Activated T-cell treated with anti-CD3 and anti-CD28 coated beads, Interleukin-2, amount 50 U/mL, for 72 hours (primary cell): ENCODE measurements around the gene STK32C. TPM values are rescaled to one million over a fixed set of nuclear protein-coding genes. Genes with fewer than 3 reads are reported as not detected.

ENCODE experiments used
- ATAC-seq, 2 donors: fragments of 150-1000 bp; cut with Tn5 transposase; replicated peaks in 1 of 2; 2 replicates each; pipeline ENCODE4 v1.10.0; 2021; ENCODE audit warnings: moderate library complexity in 2 of 2, mild to moderate bottlenecking in 1 of 2
- DNase-seq, 2 donors: peaks; one replicate each; pipeline ENCODE4 v3.0.0; 2021 to 2022; ENCODE audit warnings: mixed read lengths in 1 of 2
- H3K27ac Mint-ChIP-seq: one replicate; pipeline ENCODE4 v1.8.0; 2022; ENCODE audit warnings: mild to moderate bottlenecking, moderate library complexity, mixed read lengths
- H3K27me3 Mint-ChIP-seq: one replicate; pipeline ENCODE4 v1.8.0; 2022; ENCODE audit warnings: low read depth, mixed read lengths
- H3K36me3 Mint-ChIP-seq, 2 donors: one replicate each; pipeline ENCODE4 v1.8.0; 2022; ENCODE audit warnings: mixed read lengths in 2 of 2, mild to moderate bottlenecking in 1 of 2; ENCODE audit not compliant: insufficient read depth in 2 of 2
- H3K4me1 Mint-ChIP-seq: one replicate; pipeline ENCODE4 v1.8.0; 2022; ENCODE audit warnings: low read depth, mixed read lengths
- H3K4me3 Mint-ChIP-seq, 2 donors: one replicate each; pipeline ENCODE4 v1.8.0; 2022; ENCODE audit warnings: mild to moderate bottlenecking in 2 of 2, mixed read lengths in 2 of 2, moderate library complexity in 2 of 2
- H3K9me3 Mint-ChIP-seq, 2 donors: one replicate each; pipeline ENCODE4 v1.8.0; 2022; ENCODE audit warnings: mixed read lengths in 2 of 2
- total RNA-seq, 2 donors: library from RNA; stranded (reverse); gene quantifications; one replicate each; pipeline ENCODE4 v1.2.3, GENCODE V29; 2022

Gene STK32C
- total RNA-seq, 2 donors from 2014 or later, result 17.2 to 22.7 TPM

DNA sequence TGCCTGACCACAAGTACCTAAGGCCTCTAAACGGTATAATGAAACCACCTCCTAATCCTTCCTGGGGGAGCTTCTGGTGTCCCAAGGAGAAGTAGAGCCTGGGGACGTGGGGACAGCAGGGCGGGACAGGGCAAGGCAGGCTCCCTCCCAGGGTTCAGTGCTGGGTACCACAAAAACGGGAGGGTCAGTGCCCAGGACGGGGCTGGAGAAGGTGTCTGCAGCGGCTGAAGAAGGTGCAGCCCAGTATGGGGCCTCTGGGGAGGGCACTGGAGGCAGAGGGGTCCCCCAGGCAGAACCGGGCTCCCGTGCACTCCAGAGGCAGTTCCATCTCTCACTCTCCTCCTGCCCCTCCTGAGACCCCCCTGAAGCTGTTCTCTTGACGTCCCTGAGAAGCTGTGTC is 74.8 kb downstream of the STK32C start:
- H3K4me1 Mint-ChIP-seq, result peaks cover 30% of the 10 kb centered on the region
- ATAC-seq (no peak), DNase-seq (no peak)
- no peaks in the 10 kb centered on the region for H3K36me3 Mint-ChIP-seq
- no peaks in the 10 kb centered on the region for H3K9me3 Mint-ChIP-seq
- peak overlapping the region; percentile 22 for H3K27ac Mint-ChIP-seq
- peak overlapping the region; percentile 63 to 76 for H3K4me3 Mint-ChIP-seq
- no peaks in the 10 kb centered on the region for H3K27me3 Mint-ChIP-seq

DNA sequence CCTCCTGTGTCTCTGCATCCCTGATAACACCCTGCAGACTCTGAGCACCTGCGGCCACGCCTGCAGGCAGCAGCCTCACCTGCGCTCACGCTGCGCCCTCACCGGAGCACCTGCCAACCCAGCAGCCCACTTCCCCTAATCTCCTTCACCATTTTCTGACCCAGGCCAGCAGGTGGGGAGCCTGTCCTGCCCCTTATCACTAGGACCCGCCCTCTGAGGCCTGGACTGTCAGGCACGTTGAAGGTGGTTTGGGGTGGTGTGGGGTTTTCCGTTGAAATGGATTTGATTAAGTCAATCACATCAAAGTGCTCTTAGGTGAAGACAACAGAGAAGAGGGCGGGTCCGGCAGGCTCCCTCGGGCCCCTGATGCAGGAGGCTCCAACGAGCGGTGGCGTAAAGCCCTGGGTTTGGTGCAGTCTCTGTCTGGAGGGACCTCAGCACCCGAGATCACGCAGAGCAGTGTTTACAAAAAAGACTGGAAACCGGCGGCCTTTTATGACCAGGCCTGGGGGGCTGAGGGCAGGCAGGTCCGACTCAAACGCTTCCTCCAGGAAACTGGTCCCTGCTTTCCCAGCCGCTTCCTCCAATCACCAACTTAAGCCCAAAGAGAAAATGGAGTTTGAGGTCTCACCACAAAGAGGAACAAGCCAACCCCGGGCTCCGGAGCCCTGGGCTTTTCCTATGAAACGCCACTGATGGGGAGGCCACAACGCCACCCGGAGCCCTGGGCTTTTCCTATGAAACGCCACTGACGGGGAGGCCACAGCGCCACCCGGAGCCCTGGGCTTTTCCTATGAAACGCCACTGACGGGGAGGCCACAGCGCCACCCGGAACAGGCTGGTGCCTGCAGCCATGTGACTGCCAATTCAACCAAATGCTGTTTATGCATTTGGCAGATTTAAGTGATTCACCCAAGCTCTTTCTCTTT is 75.5 kb downstream of the STK32C start:
- ATAC-seq, result peak; percentile 54 to 59
- H3K4me3 Mint-ChIP-seq, result peak overlapping the region; percentile 63 to 76
- no peaks in the 10 kb centered on the region for H3K36me3 Mint-ChIP-seq
- H3K9me3 Mint-ChIP-seq, result no peaks in the 10 kb centered on the region
- H3K27ac Mint-ChIP-seq, result peak overlapping the region; percentile 89
- no peaks in the 10 kb centered on the region for H3K27me3 Mint-ChIP-seq
- H3K4me1 Mint-ChIP-seq, result peaks cover 30% of the 10 kb centered on the region
- peak; percentile 39 for DNase-seq

DNA sequence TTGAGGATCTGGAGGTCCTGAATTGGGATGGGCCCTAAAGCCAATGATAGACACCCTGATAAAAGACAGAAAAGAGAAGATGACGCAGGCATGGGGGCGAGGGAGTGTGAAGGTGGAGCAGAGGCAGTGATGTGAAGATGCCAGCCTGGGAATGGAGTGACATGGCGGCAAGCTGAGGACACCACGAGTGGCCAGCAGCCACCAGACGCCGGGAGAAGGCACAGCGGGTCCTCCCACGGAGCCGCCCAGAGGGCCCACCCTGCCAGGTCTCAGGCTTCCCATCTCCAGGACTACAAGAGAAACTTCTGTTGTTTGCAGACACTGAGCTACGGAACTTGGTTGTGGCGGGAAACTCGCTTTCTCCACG is 76.1 kb downstream of the STK32C start:
- Mint-ChIP-seq H3K4me1 (peaks cover 30% of the 10 kb centered on the region), H3K9me3 (no peaks in the 10 kb centered on the region), H3K27me3 (no peaks in the 10 kb centered on the region), H3K4me3 (peak overlapping the region in 1 of 2 donors; percentile 55), H3K27ac (no peak overlapping the region), H3K36me3 (no peaks in the 10 kb centered on the region)
- DNase-seq (no peak), ATAC-seq (no peak)

DNA sequence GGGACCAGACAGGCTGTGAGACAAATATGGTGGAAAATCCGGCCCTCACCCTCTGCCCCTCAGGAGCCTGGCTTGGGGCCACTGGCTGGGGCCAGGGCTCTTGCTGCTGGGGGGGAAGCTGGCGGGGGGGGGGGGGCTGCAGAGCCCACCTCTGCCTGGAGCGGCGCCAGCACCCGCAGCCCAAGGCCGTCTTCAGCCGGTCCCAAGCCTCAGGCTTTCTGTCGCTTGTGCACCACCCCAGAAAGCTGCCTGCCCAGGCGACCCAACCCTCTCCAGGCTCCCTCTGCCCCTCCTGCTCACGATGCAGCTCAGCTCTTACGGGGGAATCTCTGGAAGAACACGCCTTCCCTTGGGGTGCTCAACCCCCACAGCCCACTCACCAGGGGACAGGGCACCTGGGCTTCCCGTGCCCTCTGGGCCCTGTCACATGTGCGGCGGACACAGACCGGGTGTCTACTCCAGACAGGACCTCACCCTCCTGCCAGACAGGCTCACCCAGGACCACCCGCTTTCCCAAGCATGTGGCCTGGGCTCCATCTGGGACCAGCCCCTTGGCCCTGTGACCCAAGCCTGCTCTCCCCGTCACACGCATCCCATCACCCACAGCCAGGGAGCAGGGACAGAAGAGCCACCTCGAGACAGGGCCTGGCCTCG is 77.1 kb downstream of the STK32C start:
- no peak for ATAC-seq
- H3K27ac Mint-ChIP-seq, result peak overlapping the region; percentile 36
- no peaks in the 10 kb centered on the region for H3K36me3 Mint-ChIP-seq
- peaks cover 30% of the 10 kb centered on the region for H3K4me1 Mint-ChIP-seq
- no peaks in the 10 kb centered on the region for H3K27me3 Mint-ChIP-seq
- no peaks in the 10 kb centered on the region for H3K9me3 Mint-ChIP-seq
- DNase-seq, result no peak
- H3K4me3 Mint-ChIP-seq, result peak overlapping the region; percentile 68 to 84

DNA sequence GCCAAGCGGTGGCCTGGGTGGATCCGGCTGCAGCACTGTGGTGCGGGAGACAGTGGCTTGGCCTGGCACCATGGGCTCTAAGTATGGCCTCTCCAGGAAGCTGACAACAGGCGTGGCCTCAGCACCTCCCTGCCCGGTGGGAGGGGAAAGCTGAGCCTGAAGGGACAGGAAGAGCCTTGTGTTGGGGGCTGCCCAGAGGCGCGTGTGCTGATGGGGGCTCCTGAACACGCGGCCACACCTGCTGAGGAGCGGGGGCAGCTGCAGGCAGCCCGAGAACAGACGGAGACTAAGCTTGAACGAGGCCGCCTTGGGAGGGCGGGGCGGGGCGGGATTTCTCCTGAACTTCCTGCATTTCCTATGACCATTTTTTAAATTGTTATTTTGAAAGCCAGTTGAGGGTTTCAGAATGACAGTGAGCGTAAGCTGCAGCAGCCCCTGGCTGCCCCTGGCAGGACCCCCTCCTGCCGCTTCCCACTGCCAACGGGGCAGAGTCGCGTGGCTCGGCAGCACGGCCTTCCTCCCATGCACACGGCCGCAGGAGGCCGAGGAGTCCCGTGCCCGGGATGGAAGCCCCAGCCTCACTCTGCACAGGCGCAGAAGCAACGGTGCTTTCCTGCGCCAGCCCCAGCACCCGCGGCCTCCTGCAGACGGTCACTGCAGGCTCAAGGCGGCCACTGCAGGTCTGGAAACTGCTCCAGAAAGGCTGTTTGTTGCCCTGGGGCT is 77.8 kb downstream of the STK32C start:
- Mint-ChIP-seq H3K36me3 (no peaks in the 10 kb centered on the region), H3K4me1 (peaks cover 30% of the 10 kb centered on the region), H3K9me3 (no peaks in the 10 kb centered on the region), H3K27me3 (no peaks in the 10 kb centered on the region), H3K4me3 (peak overlapping the region; percentile 68 to 84), H3K27ac (peak overlapping the region; percentile 22)
- ATAC-seq, result peak; percentile 45 to 65
- DNase-seq, result peak; percentile 38 to 45

DNA sequence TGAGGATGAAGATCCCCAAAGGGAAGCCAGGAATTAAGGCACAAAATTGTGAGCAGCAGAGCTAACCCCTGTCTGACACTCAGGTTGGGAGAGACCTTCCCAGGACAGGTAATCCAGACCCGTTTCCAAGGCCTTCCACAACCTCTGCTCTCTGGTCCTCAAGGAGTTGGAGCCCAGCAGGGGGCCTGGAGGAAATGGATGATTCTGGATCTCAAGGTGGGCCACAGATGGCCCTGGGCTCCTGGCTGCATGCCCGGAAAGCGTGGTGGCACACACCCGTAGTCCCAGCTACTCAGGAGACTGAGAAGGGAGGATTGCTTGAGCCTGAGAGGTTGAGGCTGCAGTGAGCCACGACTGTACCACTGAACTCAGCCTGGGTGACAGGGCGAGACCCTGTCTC is 78.7 kb downstream of the STK32C start:
- H3K4me3 Mint-ChIP-seq, result peak overlapping the region in 1 of 2 donors; percentile 84
- no peak for ATAC-seq
- H3K4me1 Mint-ChIP-seq, result peaks cover 30% of the 10 kb centered on the region
- no peaks in the 10 kb centered on the region for H3K9me3 Mint-ChIP-seq
- no peak overlapping the region for H3K27ac Mint-ChIP-seq
- H3K27me3 Mint-ChIP-seq, result no peaks in the 10 kb centered on the region
- no peak for DNase-seq
- H3K36me3 Mint-ChIP-seq, result no peaks in the 10 kb centered on the region

DNA sequence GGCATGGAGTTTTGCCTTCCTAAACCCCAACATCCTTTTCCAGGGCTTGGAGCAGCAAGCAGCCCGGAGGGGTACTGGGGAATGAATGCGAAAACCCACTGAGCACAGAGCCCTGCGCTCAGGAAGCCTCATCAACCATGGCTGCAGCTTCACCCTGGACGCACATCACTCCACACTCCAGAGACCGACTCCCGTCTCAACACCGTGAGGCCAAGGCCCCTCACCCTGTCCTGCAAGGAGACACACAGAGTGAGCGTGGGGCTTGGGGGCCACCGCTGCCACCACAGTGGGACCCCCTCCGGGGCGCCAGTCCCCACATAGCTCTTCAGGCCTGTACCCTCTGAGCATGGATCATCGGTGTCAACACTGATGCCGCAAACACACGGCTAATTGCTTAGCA is 79.1 kb downstream of the STK32C start:
- ATAC-seq, result no peak
- DNase-seq, result no peak
- H3K4me1 Mint-ChIP-seq, result peaks cover 30% of the 10 kb centered on the region
- no peaks in the 10 kb centered on the region for H3K36me3 Mint-ChIP-seq
- no peak overlapping the region for H3K27ac Mint-ChIP-seq
- no peaks in the 10 kb centered on the region for H3K27me3 Mint-ChIP-seq
- no peaks in the 10 kb centered on the region for H3K9me3 Mint-ChIP-seq
- H3K4me3 Mint-ChIP-seq, result no peak overlapping the region

DNA sequence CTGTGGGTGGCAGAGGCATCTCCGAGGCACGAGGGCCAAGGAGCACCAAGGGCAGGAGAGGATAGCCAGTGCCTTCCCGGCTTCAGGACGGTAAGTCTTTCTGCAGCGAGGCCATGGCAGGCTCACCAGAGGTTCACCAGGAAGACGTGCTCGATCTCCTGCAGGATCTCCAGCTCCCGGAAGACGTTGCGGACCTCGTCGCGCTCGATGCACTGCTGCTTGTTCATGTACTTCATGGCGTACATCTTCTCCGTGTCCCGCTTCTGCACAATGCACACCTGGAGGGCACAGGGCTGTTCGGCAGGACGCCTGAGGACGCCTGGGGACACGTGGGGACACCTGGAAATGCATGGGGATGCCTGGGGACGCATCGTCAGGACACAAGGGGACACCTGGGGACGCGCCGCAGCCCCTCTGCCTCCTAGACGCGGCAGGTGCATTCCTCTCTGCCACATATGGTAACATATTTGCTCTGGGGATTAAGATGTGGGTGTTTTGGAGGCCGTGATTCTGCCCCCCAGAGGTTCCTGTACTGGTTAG is 79.8 kb downstream of the STK32C start:
- Mint-ChIP-seq H3K27ac (no peak overlapping the region), H3K27me3 (no peaks in the 10 kb centered on the region), H3K4me3 (no peak overlapping the region), H3K4me1 (peaks cover 28% of the 10 kb centered on the region), H3K36me3 (no peaks in the 10 kb centered on the region), H3K9me3 (no peaks in the 10 kb centered on the region)
- ATAC-seq (no peak), DNase-seq (no peak)

DNA sequence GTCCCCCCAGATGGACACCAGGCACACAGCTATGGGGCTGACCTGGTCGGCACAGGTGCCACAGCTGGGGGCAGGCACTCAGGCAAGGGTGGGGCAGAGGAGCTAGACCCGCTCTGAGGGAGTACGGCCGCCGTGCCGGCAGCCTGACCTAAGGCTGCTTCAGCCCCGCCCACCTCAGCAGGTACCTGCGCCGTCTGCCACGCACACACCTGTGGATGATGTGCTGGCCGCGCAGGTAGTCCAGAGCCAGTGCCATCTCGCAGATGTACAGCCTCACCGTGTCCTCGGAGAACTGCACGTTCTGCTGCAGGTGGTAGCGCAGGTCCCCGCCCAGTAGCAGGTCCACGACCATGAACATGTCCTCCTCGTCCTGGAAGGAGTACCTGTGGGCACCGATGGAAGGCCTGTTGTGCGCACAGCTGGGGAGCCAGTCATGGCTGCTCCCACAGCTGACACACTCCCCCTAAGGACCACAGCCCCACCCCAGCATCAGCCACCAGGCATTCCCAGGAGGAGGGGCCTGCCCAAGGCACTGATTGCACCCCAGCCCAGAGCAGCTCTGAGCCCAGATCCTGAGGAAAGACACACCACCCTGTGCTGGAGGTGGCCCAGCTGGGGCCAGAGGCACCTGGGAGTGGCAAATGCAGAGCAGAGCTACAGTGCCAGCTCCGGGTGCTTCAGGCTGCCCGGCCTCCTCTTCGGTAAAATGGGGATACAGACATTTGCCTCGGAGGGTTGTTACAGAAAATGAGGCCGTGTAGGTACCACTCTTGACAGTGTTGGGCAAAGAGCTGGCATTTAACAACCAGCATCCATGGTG is 81.0 kb downstream of the STK32C start:
- Mint-ChIP-seq H3K4me3 (no peak overlapping the region), H3K27me3 (no peaks in the 10 kb centered on the region), H3K4me1 (peaks cover 17% of the 10 kb centered on the region), H3K27ac (no peak overlapping the region), H3K36me3 (no peaks in the 10 kb centered on the region), H3K9me3 (no peaks in the 10 kb centered on the region)
- no peak for ATAC-seq
- no peak for DNase-seq

DNA sequence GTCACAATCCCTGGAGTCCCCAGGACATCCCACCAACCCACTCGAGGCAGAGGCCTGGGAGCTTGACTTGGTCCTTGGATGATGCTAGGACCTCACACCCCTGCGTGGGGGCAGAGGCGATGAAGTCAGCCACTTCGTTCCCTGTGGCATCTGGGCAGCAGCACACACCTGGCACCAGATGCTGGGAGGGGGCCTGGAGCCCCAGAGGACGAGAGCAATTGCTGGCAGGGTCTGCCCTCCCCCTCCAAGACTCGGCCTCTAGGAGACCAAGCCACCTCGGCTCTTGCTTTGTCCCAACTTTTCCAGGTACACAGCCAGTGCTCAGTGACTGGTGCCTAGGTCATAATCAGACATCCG is 81.9 kb downstream of the STK32C start:
- no peak overlapping the region for H3K4me3 Mint-ChIP-seq
- no peak overlapping the region for H3K27ac Mint-ChIP-seq
- ATAC-seq, result no peak
- H3K4me1 Mint-ChIP-seq, result peaks cover 11% of the 10 kb centered on the region
- H3K9me3 Mint-ChIP-seq, result no peaks in the 10 kb centered on the region
- DNase-seq, result no peak
- no peaks in the 10 kb centered on the region for H3K36me3 Mint-ChIP-seq
- H3K27me3 Mint-ChIP-seq, result no peaks in the 10 kb centered on the region

DNA sequence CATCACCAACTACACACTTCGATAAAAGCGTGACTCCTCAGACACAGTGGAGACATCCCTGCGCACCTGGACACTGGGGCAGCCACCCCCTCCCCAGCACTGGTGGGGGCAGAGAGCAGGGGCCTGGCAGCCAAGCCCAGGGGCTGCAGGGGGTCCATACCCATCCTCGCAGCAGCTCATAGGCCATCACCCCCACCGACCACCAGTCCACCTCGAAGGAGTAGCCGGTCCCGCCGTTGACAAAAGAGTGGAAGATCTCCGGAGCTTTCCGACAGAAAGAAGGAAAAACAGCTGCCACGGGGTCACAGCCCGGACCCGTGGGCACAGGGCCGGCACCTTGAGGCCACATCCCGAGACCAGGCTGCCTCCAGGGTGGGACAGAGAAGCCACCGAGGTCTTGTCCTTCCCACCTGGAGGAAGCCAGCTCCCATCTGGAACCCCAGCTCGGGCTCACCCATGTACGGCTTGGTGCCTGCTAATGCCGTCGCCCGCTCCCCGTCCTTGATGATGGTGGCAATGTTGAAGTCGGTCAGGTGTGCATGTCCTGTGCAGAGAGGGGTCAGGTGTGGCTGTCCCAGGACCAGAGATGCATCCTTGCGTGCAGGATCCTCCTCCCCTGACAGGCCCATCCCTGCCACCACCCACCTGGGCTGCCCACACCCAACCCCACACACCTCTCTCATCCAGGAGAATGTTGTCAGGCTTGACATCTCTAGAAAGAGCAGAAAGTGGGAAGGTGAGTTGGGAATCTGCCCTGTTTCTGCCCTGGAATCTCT is 82.5 kb downstream of the STK32C start:
- ATAC-seq, result no peak
- no peak for DNase-seq
- Mint-ChIP-seq H3K36me3 (no peaks in the 10 kb centered on the region), H3K27ac (no peak overlapping the region), H3K4me1 (peaks cover 11% of the 10 kb centered on the region), H3K27me3 (no peaks in the 10 kb centered on the region), H3K9me3 (no peaks in the 10 kb centered on the region), H3K4me3 (no peak overlapping the region)
